ENCODE results near the gene FDX1.

Gene FDX1

DNA sequence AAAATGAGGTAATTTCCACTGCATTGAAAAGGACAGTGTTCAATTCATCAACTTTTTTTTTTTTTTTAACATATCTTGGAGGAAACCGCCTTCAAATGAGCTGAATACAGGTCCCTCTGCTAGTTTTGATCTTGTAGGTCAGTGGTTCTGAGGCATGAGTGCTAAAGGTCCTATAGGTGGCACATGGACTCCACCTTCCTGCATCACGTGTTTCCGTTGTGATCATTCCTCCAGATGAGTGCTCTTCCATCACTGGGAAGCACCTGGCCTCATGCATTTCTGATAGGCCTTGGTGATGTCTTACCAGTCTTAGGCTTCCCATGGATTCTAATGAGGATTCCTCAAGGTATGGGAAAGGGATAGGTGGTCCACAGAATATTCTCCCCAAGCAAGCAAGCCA is 37.8 kb downstream of the FDX1 start:
- no peak for DNase-seq (ENCODE audit: low spot score)

DNA sequence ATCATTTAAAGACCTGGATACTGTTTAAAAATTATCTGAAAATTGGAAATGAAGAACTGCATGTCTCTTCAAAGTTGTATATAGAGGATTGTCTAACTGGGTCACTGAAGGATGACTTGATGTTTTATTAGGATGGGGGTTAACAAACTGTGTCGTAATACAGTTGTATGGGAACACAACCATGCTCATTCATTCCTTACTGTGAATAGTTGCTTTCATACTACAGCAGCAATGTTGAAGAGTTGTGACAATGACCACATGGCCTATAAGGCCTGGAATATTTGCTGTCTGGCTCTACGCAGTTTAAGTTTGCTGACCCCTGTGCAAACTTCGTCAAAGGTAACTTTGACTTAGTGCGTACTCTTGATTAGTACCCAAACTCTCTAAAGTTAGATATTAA is 38.4 kb downstream of the FDX1 start:
- no peak for DNase-seq (ENCODE audit: low spot score)

DNA sequence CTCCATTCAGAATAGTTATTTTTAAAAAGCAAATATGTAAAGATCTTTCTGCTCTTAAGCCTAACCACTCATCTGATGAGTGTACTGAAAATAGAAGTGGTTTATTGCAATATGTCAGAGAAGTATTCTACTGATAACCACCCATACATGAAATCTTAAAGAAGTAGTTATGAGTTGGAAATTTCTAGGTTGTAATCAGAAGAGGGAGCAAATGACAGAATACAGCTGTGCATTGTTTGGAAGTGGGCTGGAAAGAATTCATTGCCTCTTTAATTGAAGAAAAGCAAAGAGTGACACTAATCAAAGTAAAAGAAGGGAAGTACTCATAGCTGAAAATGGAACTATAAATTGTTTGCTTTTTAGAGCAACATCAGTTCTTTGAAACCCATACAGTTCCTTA is 39.4 kb downstream of the FDX1 start:
- DNase-seq (ENCODE audit: low spot score): no peak

DNA sequence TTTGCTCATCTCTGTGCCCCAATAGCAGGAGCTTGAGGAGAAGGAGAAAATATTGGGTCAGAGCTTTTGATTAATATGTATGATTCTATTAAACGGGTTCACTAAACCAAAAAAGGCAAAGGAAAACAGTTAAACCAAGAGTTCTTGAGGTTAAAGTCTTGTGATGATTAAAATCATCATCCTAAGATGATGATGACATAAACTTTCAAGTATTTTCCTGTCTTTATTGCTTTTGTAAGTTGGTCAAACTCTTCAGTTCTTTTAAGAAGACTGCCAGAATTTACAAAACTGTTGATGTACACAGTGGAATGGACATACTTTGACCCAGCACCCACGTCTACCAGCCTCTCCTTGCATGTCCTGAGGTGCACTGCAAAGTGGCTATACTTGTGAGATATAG is 41.0 kb downstream of the FDX1 start:
- no peak for DNase-seq (ENCODE audit: low spot score)

DNA sequence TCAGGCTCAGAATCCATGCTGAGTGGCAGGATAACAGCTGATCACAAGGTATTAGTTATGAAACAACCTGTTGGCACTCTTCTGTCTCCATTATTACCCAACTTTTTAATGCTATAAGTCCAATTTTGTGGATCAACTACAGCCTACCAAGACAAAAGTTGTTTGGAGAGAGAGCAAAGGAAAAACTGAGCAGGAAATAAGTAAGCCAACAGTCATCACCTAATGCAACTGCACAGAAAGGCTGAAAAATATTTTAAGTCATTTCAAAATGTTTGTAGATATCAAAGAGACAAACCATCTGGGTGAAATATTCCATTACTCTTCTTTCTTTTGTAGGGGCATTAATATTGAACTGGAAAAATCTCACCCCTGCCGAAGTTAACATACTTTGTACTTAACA is 41.6 kb downstream of the FDX1 start:
- no peak for DNase-seq (ENCODE audit: low spot score)

DNA sequence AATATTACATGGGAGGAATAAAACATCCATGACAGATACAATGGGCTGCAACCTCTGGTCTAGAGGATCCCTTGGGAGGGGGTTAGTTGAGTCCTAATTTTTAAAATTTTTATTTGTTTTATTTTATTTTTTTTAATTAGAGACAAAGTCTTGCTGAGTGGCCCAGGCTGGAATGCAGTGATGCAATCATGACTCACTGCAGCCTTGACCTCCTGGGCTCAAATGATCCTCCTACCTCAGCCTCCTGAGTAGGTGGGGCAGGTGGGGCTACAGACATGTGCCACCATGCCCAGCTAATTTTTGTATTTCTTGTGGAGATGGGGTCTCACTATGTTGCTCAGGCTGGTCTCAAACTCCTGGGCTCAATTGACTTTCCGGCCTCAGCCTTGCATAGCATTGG is 43.1 kb downstream of the FDX1 start:
- DNase-seq (ENCODE audit: low spot score): no peak

DNA sequence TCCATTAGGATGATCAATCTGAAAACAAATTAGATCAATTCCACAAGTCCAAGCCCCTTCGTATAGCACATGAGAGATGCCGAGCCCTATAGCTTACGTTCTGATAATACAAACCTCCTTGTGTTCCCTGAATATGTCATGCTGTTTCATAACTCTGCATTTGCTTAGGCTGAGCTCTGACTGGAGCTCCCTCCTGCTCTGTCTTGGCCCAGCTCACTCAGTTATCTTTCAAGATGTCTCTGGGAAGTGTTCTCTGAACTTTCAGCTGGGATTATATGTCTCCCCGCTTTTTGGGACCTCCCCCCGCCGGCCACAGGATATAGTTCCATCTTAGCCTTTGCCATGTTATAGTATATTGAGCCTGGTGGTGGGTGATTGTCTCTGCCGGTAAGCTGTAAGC is 44.0 kb downstream of the FDX1 start:
- no peak for DNase-seq (ENCODE audit: low spot score)

DNA sequence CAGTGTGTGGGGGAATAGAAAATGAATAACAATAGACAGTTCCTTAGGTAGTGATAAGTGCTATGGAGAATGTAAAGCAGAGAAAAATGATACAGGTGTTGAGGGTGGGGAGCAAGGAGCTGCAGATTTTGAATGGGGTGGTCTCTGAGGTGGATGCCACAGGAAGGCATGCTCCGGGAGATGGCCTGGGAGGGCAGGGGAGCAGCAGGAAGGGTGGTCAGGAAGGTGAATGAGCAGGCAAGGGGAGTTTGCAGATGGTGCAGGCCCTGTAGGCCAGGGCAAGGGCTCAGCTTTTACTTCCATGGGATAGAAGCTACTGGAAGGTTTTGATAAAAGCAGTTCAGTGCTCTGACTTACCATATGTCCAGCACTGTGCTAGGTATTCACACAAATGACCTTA is 44.8 kb downstream of the FDX1 start:
- no peak for DNase-seq (ENCODE audit: low spot score)

DNA sequence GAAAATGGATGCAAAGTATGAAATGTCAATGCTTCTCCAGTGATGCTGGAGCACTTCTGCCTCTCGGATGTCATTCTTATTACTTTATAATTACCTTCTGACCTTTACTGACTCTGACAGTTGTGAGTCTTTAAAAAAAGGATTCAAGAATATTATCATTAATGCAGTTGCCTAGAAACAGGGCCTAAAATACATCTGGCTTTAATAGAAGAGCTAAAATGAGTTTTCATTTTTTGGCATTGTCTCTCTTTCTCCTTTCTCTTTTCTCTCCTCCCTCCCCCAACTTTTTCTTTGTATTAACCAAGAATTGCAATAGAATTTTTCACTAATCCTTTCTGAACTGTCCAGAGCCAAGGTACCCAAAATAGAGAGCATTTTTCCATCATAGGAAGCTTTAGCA is 45.9 kb downstream of the FDX1 start:
- DNase-seq (ENCODE audit: low spot score): no peak

DNA sequence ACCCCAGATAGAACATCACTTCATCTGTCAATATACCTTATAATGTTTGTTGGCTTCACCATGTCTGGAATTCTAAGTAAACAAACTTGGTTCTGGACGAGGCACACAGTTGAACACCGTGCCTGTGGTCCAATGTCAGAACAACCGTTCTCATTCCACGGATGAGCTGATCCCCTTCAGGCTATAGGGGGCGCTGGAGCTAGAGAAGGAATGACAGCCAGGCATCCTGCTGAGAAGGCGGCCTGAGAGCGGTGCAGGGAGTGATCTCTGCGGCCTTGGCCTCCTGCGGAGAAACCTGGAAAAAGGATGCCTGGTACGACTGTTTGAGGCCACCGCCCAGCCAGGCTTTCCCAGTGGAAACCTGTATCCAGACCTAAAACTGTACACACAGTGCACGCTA is 48.7 kb downstream of the FDX1 start:
- DNase-seq (ENCODE audit: low spot score): no peak

DNA sequence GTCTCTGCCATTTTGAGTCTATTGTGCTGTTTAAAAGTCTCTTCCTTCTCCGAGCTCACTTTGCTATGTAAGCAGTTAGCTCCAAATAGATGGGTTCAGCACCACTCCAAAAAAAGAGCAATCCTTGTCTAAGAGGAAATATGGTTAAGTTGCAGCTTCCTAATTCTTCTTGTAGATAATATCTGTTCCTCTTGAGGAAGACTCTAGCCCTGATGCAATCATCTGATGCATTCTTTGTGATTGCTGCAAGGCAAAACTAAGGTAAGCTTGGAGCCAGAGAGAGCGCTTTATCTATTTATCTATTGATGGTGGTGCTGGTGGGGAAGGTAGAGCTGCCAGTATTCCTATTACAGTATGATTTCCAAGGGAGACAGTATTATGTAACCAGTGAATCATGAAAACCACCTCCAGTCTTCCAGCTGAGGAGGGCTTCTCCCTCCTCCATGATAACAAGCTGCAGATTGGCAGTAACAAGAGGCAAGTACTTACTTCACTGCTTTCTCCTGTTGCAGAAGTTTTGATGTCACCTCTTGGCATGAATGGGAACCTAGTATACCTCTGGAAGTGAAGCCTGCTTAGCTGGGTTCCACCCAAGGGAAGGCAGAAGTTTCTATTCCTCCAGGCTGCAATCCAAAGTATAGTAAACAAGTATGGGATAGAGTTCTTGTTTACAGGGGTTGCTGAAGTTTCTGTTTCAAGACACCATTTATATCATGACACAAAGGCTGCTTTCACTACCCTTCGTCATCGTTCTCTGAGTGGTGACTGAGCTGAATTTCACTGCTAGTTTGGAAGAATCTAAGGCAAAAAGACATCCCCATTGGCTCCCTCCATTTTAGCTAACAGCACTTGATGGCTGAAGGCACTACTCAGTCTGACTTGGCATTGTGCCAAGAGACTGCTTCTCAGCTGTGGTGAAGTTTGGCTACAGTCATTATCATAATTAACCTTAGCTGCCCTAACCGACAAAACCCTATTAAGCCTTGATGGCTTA is 49.7 kb downstream of the FDX1 start:
- no peak for DNase-seq (ENCODE audit: low spot score)

DNA sequence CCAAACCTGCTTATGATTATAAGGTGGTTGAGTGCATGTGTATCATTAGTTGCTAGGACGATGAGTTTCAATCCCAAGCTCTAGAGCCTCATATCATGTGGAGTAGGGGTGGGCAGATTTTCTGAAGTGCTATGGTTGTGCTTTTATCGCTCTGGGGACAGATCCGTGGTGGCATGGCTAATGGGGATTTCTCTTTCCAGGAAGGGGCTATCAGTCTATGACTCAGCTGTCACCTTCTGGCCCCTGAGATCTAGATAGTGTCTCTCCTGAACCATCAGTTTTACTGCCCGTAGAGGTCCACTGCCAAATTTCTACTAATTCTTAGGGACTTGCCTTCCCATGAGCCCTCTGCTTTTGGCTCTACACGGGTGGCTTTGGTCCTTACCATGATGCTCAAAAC is 51.8 kb downstream of the FDX1 start:
- no peak for DNase-seq (ENCODE audit: low spot score)

DNA sequence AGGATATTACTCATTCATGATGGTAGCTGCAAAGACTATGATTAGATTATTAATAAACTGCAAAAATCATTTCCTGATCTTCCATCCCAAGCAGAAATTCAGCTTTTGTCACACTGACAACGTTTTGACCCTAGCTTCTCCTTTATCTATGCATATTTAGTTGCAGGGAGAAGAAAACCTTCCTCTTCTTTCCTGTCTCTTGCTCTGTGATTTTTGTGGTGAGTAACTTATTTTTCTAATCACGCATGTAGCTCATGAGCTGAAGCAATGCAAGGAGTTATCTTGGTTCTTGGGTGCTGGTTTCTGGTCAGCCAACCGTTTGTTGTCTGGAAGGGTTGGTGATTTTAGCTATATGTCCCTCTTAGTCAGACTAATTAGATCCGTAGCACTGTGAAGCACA is 56.4 kb downstream of the FDX1 start:
- DNase-seq (ENCODE audit: low spot score): no peak

DNA sequence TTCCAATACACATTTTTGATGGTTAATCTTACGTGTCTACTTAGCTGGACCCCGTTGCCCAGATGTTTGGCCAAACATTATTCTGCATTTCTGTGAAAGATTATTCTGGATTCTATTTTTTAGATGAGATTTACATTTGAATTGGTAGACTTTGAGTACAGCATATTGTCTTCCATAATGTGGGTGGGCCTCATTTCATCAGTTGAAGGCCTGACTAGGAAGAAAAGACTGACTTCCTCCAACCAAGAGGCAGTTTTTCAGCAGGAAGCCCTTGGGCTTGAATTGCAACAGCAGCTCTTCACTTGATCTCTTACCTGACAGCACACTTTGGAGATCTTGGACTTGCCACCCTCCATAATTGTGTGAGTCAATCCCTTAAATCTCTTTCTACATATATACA is 58.7 kb downstream of the FDX1 start:
- DNase-seq (ENCODE audit: low spot score): no peak

DNA sequence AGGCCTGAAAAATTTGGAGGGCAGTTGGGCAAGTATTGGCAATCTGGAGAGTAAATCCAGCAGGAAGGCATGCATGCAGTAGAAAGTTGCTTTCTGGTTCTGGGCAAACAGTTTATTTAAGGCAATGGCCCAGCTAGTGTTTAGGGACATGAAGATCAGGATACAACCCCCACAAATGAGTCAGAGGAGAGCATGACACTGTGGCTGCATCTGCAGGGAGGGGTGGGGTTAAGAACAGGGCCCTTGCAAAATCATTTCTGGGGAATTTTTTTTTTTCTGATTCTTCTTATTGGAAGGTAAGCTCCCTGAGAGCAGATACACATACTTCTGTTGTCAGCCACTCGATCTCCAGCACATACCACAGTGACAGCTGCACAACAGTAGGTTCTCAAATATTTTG is 61.1 kb downstream of the FDX1 start:
- DNase-seq (ENCODE audit: low spot score): no peak

DNA sequence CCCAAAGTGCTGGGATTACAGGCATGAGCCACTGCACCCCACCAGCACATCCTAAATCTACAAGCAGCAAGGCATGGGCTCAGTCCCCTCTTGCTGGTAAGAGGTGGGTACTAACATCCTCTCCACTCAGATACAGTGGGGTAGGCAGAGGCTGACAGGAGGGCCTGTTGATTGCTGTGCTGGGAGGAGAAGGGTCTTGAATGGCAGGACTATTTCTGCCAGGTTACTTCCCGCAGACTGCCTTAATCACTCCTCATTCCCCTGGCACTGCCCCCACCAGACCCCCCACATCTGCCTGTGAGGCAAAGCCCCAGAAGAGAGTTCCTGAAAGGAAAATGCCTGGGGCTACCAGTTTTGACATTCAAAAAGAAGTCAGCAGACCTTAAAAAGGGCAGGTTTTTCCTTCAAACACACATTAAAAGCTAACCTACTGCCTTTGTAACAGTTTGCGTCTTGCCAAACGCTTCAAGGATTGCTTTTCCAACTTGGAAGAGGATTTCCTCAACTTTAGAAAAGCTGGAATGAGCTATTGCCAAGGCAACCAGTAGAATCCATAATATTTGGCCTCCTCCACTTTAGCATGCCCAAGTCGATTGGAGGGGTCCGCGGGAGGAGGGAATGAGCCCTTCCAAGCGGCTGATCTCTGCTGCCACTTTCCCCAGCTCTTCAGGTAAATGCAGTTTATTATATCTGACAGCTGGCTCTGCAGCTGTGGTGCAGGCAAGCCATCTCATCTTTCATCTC is 62.0 kb downstream of the FDX1 start:
- DNase-seq (ENCODE audit: low spot score): no peak

DNA sequence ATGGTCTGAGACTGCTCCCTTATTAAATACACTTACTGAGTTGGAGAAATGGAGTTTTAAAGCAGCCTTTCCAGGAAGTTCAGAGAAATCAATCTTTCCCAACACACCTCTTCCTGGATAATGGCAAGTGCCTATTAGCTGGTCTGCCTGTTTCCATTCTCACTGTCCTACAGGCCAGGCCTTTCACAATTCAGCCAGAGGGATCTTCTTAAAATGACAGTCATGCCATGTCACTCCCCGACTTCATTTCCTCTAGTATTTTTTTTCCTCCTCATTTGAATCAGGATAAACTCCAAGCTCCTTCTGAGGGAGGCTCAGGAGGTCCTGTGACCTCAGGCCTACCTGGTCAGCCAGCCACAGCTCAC is 62.6 kb downstream of the FDX1 start:
- no peak for DNase-seq (ENCODE audit: low spot score)

DNA sequence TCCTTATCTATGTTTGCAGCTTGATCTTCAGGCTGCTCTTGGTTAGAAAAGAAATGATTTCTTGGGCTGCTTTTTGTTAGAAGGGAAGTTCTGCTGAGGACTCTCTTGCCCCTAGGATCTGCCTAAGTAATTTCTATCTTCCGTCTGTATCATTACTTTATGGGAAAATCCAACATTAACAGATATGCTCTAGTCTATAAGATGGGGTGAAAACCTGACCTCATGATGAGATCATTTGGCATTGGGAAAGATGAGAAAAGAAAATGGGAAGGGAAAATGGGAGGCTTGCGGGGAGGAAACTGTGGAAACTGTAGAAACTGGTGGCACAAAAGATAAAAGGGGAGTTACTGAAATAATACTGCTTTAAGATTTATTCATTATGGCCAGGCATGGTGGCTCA is 63.6 kb downstream of the FDX1 start:
- DNase-seq (ENCODE audit: low spot score): no peak

DNA sequence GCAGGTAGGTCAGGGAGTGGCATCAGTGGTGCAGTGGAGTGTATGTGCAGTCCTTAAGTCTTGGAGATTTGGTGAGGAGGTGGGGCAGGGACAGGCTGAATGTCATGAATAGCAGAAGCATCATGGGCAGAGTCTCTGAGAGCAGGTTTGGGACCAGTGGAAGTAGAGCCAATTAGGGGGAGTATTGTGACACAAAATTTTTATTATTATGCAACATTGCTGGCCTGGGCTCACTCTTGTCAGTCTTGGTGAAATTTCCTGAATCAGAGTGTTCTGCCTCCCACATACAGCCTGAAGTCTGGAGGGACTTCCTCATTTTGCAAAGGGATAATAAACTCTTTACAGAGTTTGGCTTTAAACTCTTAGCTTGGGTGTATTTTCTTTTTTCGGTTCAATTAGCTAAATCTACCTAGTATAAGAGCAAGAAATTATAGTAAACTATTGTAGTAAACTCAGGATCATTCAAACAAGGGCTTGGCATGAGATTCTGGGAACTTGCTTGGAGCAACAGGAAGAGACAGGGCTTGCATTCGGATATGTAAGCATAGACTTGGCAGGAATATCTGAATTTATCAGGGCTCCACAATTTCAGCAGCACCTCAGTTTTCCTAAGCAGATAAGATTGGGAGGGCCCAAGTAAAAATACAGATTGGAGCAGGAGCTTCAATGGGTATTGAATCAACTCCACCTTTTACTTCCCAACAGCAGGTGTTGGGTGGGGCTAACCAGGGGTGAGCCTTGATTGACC is 67.7 kb downstream of the FDX1 start:
- DNase-seq (ENCODE audit: low spot score): no peak

DNA sequence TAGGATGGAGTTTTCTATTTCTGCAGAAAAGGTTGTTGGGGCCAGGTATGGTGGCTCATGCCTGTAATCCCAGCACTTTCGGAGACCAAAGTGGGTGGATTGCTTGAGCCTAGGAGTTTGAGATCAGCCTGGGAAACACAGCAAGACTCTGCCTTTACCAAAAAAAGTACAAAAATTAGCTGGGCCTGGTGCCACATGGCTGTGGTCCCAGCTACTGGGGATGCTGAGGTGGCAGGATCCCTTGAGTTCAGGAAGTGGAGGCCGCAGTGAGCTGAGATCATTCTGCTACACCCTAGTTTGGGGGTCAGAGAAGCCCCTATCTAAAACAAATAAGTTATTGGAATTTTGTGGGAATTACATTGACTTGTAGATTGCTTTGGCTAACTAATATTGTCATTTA is 71.7 kb downstream of the FDX1 start:
- DNase-seq (ENCODE audit: low spot score): no peak

DNA sequence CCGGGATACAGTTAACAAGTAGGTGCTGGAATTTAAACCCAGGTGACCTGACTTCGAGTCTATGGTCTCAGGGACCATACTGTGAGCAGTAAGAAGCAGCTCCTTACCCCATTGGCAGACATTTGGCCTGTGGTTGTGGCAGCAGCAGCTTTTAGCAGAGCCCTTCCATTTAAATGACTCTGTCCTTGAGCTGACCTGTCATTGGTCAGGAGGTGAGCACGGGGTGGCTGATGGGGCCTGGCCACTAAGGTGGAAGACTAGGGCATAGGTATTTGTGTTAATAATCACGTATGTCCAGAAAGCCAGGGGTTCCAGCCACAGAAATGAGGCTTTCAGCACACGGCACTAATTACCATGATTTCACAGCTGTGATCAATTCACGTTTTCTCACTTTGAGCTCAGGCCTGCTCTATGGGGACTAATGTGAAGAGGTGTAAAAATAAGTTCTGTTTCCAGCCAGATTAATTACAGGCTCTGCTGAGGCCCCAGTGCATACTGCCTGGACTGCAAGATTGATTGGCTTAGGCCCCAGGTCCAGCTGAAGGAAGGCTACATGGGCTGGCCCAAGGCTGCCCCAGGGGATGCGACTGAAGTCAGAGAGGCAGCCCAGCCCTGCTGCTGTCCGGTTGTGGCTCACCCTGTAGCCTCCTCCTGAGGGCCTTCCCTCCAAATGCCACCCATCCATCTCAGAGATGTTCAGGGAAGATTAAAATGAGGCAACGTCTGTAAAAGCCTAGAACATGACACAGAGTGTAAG is 76.0 kb downstream of the FDX1 start:
- DNase-seq (ENCODE audit: low spot score): no peak

DNA sequence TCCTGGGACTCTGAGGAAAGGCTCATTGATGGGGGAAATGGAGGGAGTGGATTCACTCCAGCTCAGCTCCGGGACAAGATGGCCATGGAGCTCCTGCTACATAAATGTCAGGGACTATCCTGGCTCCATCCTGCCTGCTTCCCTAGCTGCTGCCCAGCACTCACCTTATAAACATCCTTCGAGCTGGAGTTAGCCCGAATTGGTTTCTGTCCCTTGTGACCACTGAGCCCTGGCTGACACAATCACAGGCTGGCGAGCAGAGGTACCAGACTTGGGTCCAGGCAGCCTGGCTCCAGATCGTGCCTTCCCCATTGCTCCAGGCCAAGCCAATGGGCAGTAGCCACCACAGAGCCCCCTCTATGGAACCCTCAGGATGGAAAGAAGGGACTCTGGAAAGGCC is 77.6 kb downstream of the FDX1 start:
- DNase-seq (ENCODE audit: low spot score): no peak
